ENCODE measurements around the gene PUDP.
"Not testable (repeated sequence)": the region's sequence is repeated elsewhere in the genome, so short reads cannot be mapped to it uniquely, and the experiment has no call there.

Gene PUDP

GRCh38 chrX:7045238-7045955, 102.6 kb downstream of the PUDP start:
- H3K9ac ChIP-seq (ENCODE audit: insufficient read length): no peak overlapping the region
- H3K27ac ChIP-seq: no peak overlapping the region
- H3K9me3 ChIP-seq (ENCODE audit: low read depth, low read length): no peaks in the 10 kb centered on the region
- H3K36me3 ChIP-seq (ENCODE audit: insufficient read depth, low read length): peaks cover 13% of the 10 kb centered on the region; the same call in 1 of the 2 replicates
- DNase-seq (ENCODE audit: low read depth, low spot score): no peak
- TF ChIP-seq FOXP2 (optimal IDR thresholded peaks at IDR 0.05; ENCODE audit: control extremely low read depth, extremely low read length, insufficient read depth): no peak
- TF ChIP-seq POLR2AphosphoS5 (IDR thresholded peaks at IDR 0.05; ENCODE audit: borderline replicate concordance, low read depth, low read length): no peak
- TF ChIP-seq EZH2 (IDR thresholded peaks at IDR 0.05): no peak
- H3K4me3 ChIP-seq: no peak overlapping the region

DNA sequence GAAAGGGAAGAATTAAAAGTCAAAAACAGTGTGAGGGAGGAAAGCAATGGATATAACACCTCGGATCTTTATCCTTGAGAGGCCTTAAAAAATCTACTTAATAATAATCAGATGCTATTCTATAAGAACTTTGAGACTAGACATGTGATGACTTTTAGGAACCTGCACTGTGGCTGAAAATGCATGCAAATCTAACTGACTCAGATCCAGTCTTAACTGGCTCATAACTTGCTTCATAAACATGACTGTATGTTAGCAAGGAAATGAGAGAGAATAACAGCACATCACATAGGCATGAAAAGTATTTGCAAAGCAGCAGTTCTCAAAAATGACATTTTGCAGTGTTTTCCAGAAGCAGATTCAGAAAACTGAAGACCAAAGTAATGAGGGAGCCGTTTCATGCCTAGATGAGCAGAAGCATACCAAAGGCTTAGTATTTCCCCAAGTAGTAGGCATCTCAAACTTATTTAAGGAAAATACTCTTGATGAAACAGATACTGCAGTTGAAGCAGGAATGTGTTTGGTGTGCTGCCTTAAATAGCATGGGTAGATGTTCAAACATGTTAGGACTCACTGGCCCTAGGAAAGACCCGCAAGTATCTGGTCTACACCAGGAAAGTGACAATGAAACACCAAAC, 104.0 kb downstream of the PUDP start:
- H3K36me3 ChIP-seq (ENCODE audit: insufficient read depth, low read length); DNase-seq (ENCODE audit: low read depth, low spot score); H3K27ac ChIP-seq; H3K4me3 ChIP-seq; H3K9me3 ChIP-seq (ENCODE audit: low read depth, low read length); H3K9ac ChIP-seq (ENCODE audit: insufficient read length): not testable (repeated sequence)

GRCh38 chrX:7028246-7028645, 119.7 kb downstream of the PUDP start:
- H3K4me3 ChIP-seq: no peak overlapping the region
- no peak for TF ChIP-seq FOXP2 (optimal IDR thresholded peaks at IDR 0.05; ENCODE audit: control extremely low read depth, extremely low read length, insufficient read depth)
- no peak for TF ChIP-seq POLR2AphosphoS5 (IDR thresholded peaks at IDR 0.05; ENCODE audit: borderline replicate concordance, low read depth, low read length)
- no peak for TF ChIP-seq EZH2 (IDR thresholded peaks at IDR 0.05)
- no peak overlapping the region for H3K9ac ChIP-seq (ENCODE audit: insufficient read length)
- H3K9me3 ChIP-seq (ENCODE audit: low read depth, low read length): no peaks in the 10 kb centered on the region
- H3K27ac ChIP-seq: no peak overlapping the region
- no peak for DNase-seq (ENCODE audit: low read depth, low spot score)
- no peaks in the 10 kb centered on the region for H3K36me3 ChIP-seq (ENCODE audit: insufficient read depth, low read length)

- H3K36me3 ChIP-seq (ENCODE audit: insufficient read depth, low read length): no peaks in the 10 kb centered on the region
- H3K4me3 ChIP-seq: no peak overlapping the region
- TF ChIP-seq EZH2 (IDR thresholded peaks at IDR 0.05) (no peak), POLR2AphosphoS5 (IDR thresholded peaks at IDR 0.05; ENCODE audit: borderline replicate concordance, low read depth, low read length) (no peak), FOXP2 (optimal IDR thresholded peaks at IDR 0.05; ENCODE audit: control extremely low read depth, extremely low read length, insufficient read depth) (no peak)
- H3K27ac ChIP-seq: no peak overlapping the region
- no peak for DNase-seq (ENCODE audit: low read depth, low spot score)
- no peak overlapping the region for H3K9ac ChIP-seq (ENCODE audit: insufficient read length)
- no peaks in the 10 kb centered on the region for H3K9me3 ChIP-seq (ENCODE audit: low read depth, low read length)
These were observed 120.9 kb downstream of the PUDP start for GRCh38 chrX:7027071-7027470.

GRCh38 chrX:7026365-7026764, 121.6 kb downstream of the PUDP start:
- H3K9ac ChIP-seq (ENCODE audit: insufficient read length); H3K4me3 ChIP-seq; DNase-seq (ENCODE audit: low read depth, low spot score); H3K27ac ChIP-seq; H3K9me3 ChIP-seq (ENCODE audit: low read depth, low read length); H3K36me3 ChIP-seq (ENCODE audit: insufficient read depth, low read length): not testable (repeated sequence)

GRCh38 chrX:7025471-7025870, 122.5 kb downstream of the PUDP start:
- Histone ChIP-seq H3K4me3 (no peak overlapping the region), H3K9me3 (ENCODE audit: low read depth, low read length) (no peaks in the 10 kb centered on the region), H3K36me3 (ENCODE audit: insufficient read depth, low read length) (no peaks in the 10 kb centered on the region), H3K27ac (no peak overlapping the region), H3K9ac (ENCODE audit: insufficient read length) (no peak overlapping the region)
- TF ChIP-seq EZH2 (IDR thresholded peaks at IDR 0.05): no peak
- TF ChIP-seq POLR2AphosphoS5 (IDR thresholded peaks at IDR 0.05; ENCODE audit: borderline replicate concordance, low read depth, low read length): no peak
- no peak for TF ChIP-seq FOXP2 (optimal IDR thresholded peaks at IDR 0.05; ENCODE audit: control extremely low read depth, extremely low read length, insufficient read depth)
- DNase-seq (ENCODE audit: low read depth, low spot score): no peak

DNA sequence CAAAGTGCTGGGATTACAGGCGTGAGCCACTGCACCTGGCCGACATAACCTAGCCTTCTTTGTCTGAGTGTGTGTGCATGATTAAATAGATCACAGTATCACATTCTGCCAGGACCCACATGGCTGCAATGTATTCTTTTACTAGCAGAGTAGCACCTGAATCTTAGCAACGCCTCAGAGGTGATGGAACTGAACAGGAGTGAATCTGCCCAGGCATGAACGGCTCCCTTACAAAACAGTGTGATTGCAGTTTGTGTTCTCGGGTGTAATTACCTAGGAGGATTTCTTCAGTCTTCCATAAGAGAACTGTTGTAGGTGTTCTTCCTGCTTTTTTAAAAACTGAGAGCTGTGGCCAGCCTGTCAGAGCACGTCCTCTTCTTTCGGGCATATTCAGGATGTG, 123.1 kb downstream of the PUDP start:
- Histone ChIP-seq H3K9ac (ENCODE audit: insufficient read length) (no peak overlapping the region), H3K4me3 (no peak overlapping the region), H3K36me3 (ENCODE audit: insufficient read depth, low read length) (no peaks in the 10 kb centered on the region), H3K9me3 (ENCODE audit: low read depth, low read length) (no peaks in the 10 kb centered on the region), H3K27ac (no peak overlapping the region)
- TF ChIP-seq EZH2 (IDR thresholded peaks at IDR 0.05) (no peak), FOXP2 (optimal IDR thresholded peaks at IDR 0.05; ENCODE audit: control extremely low read depth, extremely low read length, insufficient read depth) (no peak), POLR2AphosphoS5 (IDR thresholded peaks at IDR 0.05; ENCODE audit: borderline replicate concordance, low read depth, low read length) (no peak)
- no peak for DNase-seq (ENCODE audit: low read depth, low spot score)

- not testable (repeated sequence) for H3K9me3 ChIP-seq (ENCODE audit: low read depth, low read length); DNase-seq (ENCODE audit: low read depth, low spot score); H3K9ac ChIP-seq (ENCODE audit: insufficient read length); H3K27ac ChIP-seq; H3K36me3 ChIP-seq (ENCODE audit: insufficient read depth, low read length); H3K4me3 ChIP-seq
These were observed 125.0 kb downstream of the PUDP start for GRCh38 chrX:7022996-7023395.

DNA sequence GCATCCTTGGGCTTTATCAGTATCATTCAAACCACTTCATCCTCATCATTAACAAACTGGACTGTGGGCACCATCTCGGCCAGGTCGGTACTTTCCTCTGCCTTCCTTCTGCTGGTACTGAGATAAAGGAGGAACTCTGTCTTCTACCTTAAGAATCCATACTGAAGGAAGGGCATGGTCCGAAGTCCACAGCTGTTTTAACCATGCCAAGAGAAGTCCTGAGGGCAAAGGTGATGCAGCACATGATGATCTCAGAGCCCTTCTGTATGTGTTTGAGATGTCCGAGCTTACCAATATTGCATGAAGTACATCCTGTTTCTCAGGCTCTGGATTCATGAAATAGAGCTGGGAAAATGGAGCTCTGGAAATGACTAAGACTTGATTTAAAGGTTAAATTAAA, 126.0 kb downstream of the PUDP start:
- Histone ChIP-seq H3K27ac (no peak overlapping the region), H3K36me3 (ENCODE audit: insufficient read depth, low read length) (no peaks in the 10 kb centered on the region), H3K9ac (ENCODE audit: insufficient read length) (no peak overlapping the region), H3K9me3 (ENCODE audit: low read depth, low read length) (no peaks in the 10 kb centered on the region), H3K4me3 (no peak overlapping the region)
- TF ChIP-seq EZH2 (IDR thresholded peaks at IDR 0.05): no peak
- TF ChIP-seq POLR2AphosphoS5 (IDR thresholded peaks at IDR 0.05; ENCODE audit: borderline replicate concordance, low read depth, low read length): no peak
- no peak for TF ChIP-seq FOXP2 (optimal IDR thresholded peaks at IDR 0.05; ENCODE audit: control extremely low read depth, extremely low read length, insufficient read depth)
- DNase-seq (ENCODE audit: low read depth, low spot score): no peak

All from SK-N-MC (cell line).